Sigmoid colon (tissue), 7 donors: ENCODE results near the gene ZFX. TPM values are rescaled to one million over a fixed set of nuclear protein-coding genes. Genes with fewer than 3 reads are reported as not detected.

Experiments
- DNase-seq: peaks from one replicate; pipeline ENCODE4 v3.0.0-alpha.2; 2019
- H3K27ac ChIP-seq, 4 donors: fragments of 200-600 bp; sonication (generic); one replicate each; pipeline ENCODE4 v1.5.1; 2016 to 2019; ENCODE audit warnings: mild to moderate bottlenecking in 1 of 4
- H3K27me3 ChIP-seq, 3 donors: fragments of 200-600 bp; sonication (generic); one replicate each; pipeline ENCODE4 v1.5.1; 2019; ENCODE audit warnings: mild to moderate bottlenecking in 1 of 3
- H3K36me3 ChIP-seq, 4 donors: fragments of 200-600 bp; sonication (generic); one replicate each; pipeline ENCODE4 v1.5.1; 2016 to 2019
- H3K4me1 ChIP-seq, 4 donors: fragments of 200-600 bp; sonication (generic); one replicate each; pipeline ENCODE4 v1.5.1; 2017 to 2019
- H3K4me3 ChIP-seq, 4 donors: fragments of 200-600 bp; sonication (generic); one replicate each; pipeline ENCODE4 v1.5.1; 2017 to 2019; ENCODE audit warnings: mild to moderate bottlenecking in 2 of 4, moderate library complexity in 1 of 4
- H3K9me3 ChIP-seq, 4 donors: fragments of 200-600 bp in 3 of 4; sonication (generic) in 3 of 4; one replicate each; pipeline versions ENCODE4 v1.5.1 to v1.6.1; 2013 to 2019
- EP300 ChIP-seq, 4 donors: sonication (generic); formaldehyde crosslinking; IDR thresholded peaks; one replicate each; pipeline ENCODE4 v1.6.1; 2017; ENCODE audit warnings: antibody characterized with exemption in 4 of 4
- POLR2A ChIP-seq, 2 donors: fragments of 450-650 bp; IDR thresholded peaks; one replicate each; pipeline ENCODE4 v1.6.1; 2016; ENCODE audit warnings: antibody characterized with exemption in 2 of 2, mild to moderate bottlenecking in 2 of 2, moderate library complexity in 2 of 2
- POLR2AphosphoS5 ChIP-seq, 4 donors: sonication (generic); formaldehyde crosslinking; IDR thresholded peaks; one replicate each; pipeline ENCODE4 v1.6.1; 2017; ENCODE audit warnings: antibody characterized with exemption in 4 of 4
- WGBS, 2 donors: extraction: QIAGEN DNeasy Blood & Tissue Kit; methylation state at CpG; one replicate each; pipeline ENCODE4 v1.1.7; 2013; 5-methylcytosine and 5-hydroxymethylcytosine counted together
- intact Hi-C: fragments of 100-400 bp; cut with DNase I; formaldehyde crosslinking; loops from one replicate; pipeline ENCODE4 v1.15.1; 2023
- polyA plus RNA-seq, 3 donors: library from polyadenylated mRNA; stranded (reverse); fragments of 200-250 nt; gene quantifications; one replicate each; pipeline ENCODE4 v1.2.3, GENCODE V29; 2013
- total RNA-seq, 4 donors: library from RNA; depleted of rRNA; stranded (reverse); fragments of >200 nt; gene quantifications; one replicate each; pipeline ENCODE4 v1.1.0, GENCODE V29; 2016
- TF ChIP-seq, protein P1 (sequence below), 4 experiments: fragments of 450-650 bp in 3 of 4; fragments of 200-600 bp in 1 of 4; IDR thresholded peaks; one replicate each; pipeline ENCODE4 v1.5.1; 2016 to 2019; ENCODE audit warnings: antibody characterized with exemption in 4 of 4, mild to moderate bottlenecking in 3 of 4, moderate library complexity in 2 of 4
- donor health status: healthy with polysubstance abuse.
- donor health status: Bipolar disorder and iron deficiency.
- donor health status: healthy.

The ZFX gene
- total and polyA plus RNA-seq, 7 donors, result 4.4 to 81.6 (median 56.7) TPM

DNA sequence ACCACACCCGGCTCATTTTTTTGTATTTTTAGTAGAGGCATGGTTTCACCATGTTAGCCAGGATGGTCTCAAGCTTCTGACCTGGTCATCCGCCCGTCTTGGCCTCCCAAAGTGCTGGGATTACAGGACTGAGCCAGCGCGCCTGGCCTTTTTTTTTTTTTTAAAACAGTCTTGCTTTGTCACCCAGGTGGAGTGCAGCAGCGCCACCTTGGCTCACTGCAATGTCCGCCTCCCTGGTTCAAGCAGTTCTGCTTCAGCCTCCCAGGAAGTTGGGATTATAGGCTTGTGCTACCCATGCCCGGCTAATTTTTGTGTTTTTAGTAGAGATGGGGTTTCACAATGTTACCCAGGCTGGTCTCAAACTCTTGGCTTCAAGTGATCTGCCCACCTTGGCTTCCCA lies 28.9 kb downstream of the ZFX start:
- H3K27ac ChIP-seq, result no peak overlapping the region
- TF ChIP-seq POLR2AphosphoS5 (IDR thresholded peaks at IDR 0.05) (no peak), POLR2A (IDR thresholded peaks at IDR 0.05) (no peak), EP300 (IDR thresholded peaks at IDR 0.05) (no peak)
- TF ChIP-seq, protein P1, sequence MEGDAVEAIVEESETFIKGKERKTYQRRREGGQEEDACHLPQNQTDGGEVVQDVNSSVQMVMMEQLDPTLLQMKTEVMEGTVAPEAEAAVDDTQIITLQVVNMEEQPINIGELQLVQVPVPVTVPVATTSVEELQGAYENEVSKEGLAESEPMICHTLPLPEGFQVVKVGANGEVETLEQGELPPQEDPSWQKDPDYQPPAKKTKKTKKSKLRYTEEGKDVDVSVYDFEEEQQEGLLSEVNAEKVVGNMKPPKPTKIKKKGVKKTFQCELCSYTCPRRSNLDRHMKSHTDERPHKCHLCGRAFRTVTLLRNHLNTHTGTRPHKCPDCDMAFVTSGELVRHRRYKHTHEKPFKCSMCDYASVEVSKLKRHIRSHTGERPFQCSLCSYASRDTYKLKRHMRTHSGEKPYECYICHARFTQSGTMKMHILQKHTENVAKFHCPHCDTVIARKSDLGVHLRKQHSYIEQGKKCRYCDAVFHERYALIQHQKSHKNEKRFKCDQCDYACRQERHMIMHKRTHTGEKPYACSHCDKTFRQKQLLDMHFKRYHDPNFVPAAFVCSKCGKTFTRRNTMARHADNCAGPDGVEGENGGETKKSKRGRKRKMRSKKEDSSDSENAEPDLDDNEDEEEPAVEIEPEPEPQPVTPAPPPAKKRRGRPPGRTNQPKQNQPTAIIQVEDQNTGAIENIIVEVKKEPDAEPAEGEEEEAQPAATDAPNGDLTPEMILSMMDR (IDR thresholded peaks at IDR 0.05), result no peak
- H3K36me3 ChIP-seq, result peaks cover 0 to 40% (median 26%) of the 10 kb centered on the region in 4 donors
- DNase-seq, result no peak
- H3K4me3 ChIP-seq, result no peak overlapping the region
- H3K9me3 ChIP-seq, result no peaks in the 10 kb centered on the region
- WGBS, 2 donors, result 95 to 97% methylated on average over 8 of the region's 8 CpGs
- no peaks in the 10 kb centered on the region for H3K27me3 ChIP-seq
- intact Hi-C loops, result no loop called here
- H3K4me1 ChIP-seq, result peaks cover 0 to 5% (median 0%) of the 10 kb centered on the region in 4 donors

DNA sequence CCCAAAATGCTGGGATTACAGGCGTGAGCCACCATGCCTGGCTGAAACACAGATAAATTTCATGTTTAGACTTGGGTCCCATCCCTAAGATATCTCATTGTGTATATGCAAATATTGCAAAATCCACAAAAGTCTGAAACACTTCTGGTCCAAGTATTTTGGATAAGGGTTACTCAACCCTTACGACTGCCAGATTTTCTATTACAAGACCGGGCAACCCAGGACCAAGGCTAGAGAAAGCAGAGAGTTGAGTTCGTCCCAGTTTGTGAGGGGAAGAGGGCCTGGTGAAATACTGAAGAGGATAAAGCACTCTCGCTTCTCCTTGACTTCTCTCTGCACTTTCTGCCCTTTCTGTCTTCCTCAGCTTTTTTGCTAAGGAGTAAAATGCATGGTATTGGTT lies 34.5 kb downstream of the ZFX start:
- intact Hi-C loops, result no loop called here
- Histone ChIP-seq H3K4me3 (no peak overlapping the region), H3K36me3 (peaks cover 0 to 19% (median 14%) of the 10 kb centered on the region in 4 donors), H3K4me1 (peaks cover 0 to 10% (median 1%) of the 10 kb centered on the region in 4 donors), H3K9me3 (no peaks in the 10 kb centered on the region), H3K27ac (no peak overlapping the region), H3K27me3 (no peaks in the 10 kb centered on the region)
- TF ChIP-seq EP300 (IDR thresholded peaks at IDR 0.05) (no peak), POLR2AphosphoS5 (IDR thresholded peaks at IDR 0.05) (no peak)
- TF ChIP-seq, protein P1 (IDR thresholded peaks at IDR 0.05), result no peak
- no peak for DNase-seq
- 87 to 91% methylated on average over 5 of the region's 5 CpGs for WGBS, 2 donors

DNA sequence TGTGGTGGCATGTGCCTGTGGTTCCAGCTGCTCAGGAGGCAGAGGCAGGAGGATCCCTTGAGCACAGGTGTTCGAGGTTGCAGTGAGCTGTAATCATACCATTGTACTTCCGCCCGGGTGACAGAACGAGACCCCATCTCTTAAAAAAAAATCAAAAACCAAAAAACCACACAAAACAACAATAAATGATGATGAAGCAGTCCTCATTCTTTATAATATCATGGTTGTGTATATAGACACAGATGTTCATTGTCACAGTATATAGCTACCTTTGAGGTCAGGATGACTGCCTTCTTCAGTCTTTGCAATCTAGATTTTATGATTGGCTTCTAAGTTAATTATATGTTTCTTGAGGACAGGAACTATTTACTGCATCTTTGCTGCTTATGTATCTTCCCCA lies 37.0 kb downstream of the ZFX start:
- DNase-seq, result no peak
- Histone ChIP-seq H3K27me3 (no peaks in the 10 kb centered on the region), H3K4me3 (no peak overlapping the region), H3K27ac (no peak overlapping the region), H3K4me1 (peaks cover 0 to 18% (median 7%) of the 10 kb centered on the region in 4 donors), H3K36me3 (peaks cover 0 to 5% (median 0%) of the 10 kb centered on the region in 4 donors), H3K9me3 (no peaks in the 10 kb centered on the region)
- WGBS, 2 donors, result 74 to 91% methylated on average over 4 of the region's 4 CpGs
- TF ChIP-seq EP300 (IDR thresholded peaks at IDR 0.05) (no peak), POLR2A (IDR thresholded peaks at IDR 0.05) (no peak), POLR2AphosphoS5 (IDR thresholded peaks at IDR 0.05) (no peak)
- TF ChIP-seq, protein P1 (IDR thresholded peaks at IDR 0.05), result no peak
- intact Hi-C loops, result no loop called here

DNA sequence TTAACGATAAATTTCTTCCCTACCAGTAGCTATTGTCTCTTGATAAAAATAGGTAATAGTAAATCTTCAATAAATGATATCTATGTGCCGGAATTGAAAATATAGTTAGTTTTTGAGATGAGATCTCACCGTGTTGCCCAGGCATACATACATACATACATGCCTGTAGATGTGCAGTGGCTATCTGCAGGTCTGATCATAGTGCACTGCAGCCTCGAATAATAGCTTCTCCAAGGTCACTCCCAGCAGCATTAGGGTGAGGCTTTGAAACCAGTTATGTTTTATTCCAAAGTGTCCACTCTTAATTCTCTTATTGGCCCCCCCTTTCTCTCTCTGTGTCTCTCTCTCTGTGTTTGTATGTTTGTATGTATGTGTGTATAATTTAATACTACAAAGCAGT lies 37.5 kb downstream of the ZFX start:
- Histone ChIP-seq H3K36me3 (peaks cover 0 to 5% (median 0%) of the 10 kb centered on the region in 4 donors), H3K4me1 (peaks cover 0 to 20% (median 7%) of the 10 kb centered on the region in 4 donors), H3K4me3 (no peak overlapping the region), H3K9me3 (no peaks in the 10 kb centered on the region), H3K27me3 (no peaks in the 10 kb centered on the region), H3K27ac (no peak overlapping the region)
- DNase-seq, result no peak
- 69 to 86% methylated on average over 4 of the region's 4 CpGs for WGBS, 2 donors
- TF ChIP-seq EP300 (IDR thresholded peaks at IDR 0.05), result no peak
- no peak for TF ChIP-seq POLR2AphosphoS5 (IDR thresholded peaks at IDR 0.05)
- TF ChIP-seq POLR2A (IDR thresholded peaks at IDR 0.05), result no peak
- TF ChIP-seq, protein P1 (IDR thresholded peaks at IDR 0.05), result no peak
- intact Hi-C loops, result no loop called here

DNA sequence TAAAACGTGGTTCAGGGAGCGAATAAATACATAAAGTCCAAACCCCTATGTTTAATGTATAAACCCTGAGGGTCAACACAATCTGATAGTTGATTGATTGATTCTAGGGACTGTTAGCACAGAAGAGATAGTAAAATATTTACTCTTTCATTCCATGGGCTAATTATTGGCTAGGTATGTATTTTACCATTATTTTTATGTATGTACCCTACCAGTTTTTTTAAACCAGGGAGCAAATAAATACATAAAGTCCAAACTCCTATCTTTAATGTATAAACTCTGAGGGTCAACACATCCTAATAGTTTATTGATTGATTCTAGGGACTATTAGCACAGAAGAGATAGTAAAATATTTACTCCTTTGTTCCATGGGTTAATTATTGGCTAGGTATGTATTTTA lies 40.0 kb downstream of the ZFX start:
- no peak for TF ChIP-seq POLR2A (IDR thresholded peaks at IDR 0.05)
- TF ChIP-seq, protein P1 (IDR thresholded peaks at IDR 0.05), result no peak
- no peak for TF ChIP-seq EP300 (IDR thresholded peaks at IDR 0.05)
- TF ChIP-seq POLR2AphosphoS5 (IDR thresholded peaks at IDR 0.05), result no peak
- Histone ChIP-seq H3K9me3 (no peaks in the 10 kb centered on the region), H3K4me1 (peaks cover 0 to 19% (median 5%) of the 10 kb centered on the region in 4 donors), H3K36me3 (peaks cover 0 to 5% (median 0%) of the 10 kb centered on the region in 4 donors), H3K27me3 (no peaks in the 10 kb centered on the region), H3K27ac (no peak overlapping the region), H3K4me3 (no peak overlapping the region)
- no peak for DNase-seq
- WGBS, 2 donors, result 72 to 95% methylated on average over 2 of the region's 2 CpGs
- intact Hi-C loops, result no loop called here
